ENCODE measurements around the gene LGR6. TPM values are rescaled to one million over a fixed set of nuclear protein-coding genes. Genes with fewer than 3 reads are reported as not detected.
"Not testable (repeated sequence)": the region's sequence is repeated elsewhere in the genome, so short reads cannot be mapped to it uniquely, and the experiment has no call there.

LGR6 gene
- total RNA-seq, 1 experiment from 2014 or later: 0.23 TPM

- DNase-seq (ENCODE audit: low read depth): no peak
Observed at GRCh38 chr1:202333861-202334260, 140.3 kb downstream of the LGR6 start.

GRCh38 chr1:202343652-202344349 lies 150.2 kb downstream of the LGR6 start:
- DNase-seq (ENCODE audit: low read depth): peak; percentile 42

GRCh38 chr1:202348005-202348508 lies 154.5 kb downstream of the LGR6 start:
- no peak for DNase-seq (ENCODE audit: low read depth)

GRCh38 chr1:202348509-202349205 lies 155.1 kb downstream of the LGR6 start, which contains the start of gene PPP1R12B:
Gene PPP1R12B (plus strand): TSS chr1:202348699. CDS start chr1:202348852, 153 bp downstream.
- DNase-seq (ENCODE audit: low read depth): peak; percentile 99

GRCh38 chr1:202349206-202349928 lies 155.8 kb downstream of the LGR6 start:
- peak; percentile 11 for DNase-seq (ENCODE audit: low read depth)

GRCh38 chr1:202351725-202352124 lies 158.1 kb downstream of the LGR6 start:
- DNase-seq (ENCODE audit: low read depth): peak; percentile 33

GRCh38 chr1:202352583-202353197 lies 159.1 kb downstream of the LGR6 start:
- not testable (repeated sequence) for DNase-seq (ENCODE audit: low read depth)

- no peak for DNase-seq (ENCODE audit: low read depth)
Observed at GRCh38 chr1:202355944-202356553, 162.4 kb downstream of the LGR6 start.

- no peak for DNase-seq (ENCODE audit: low read depth)
Observed at GRCh38 chr1:202357506-202357905, 163.9 kb downstream of the LGR6 start.

GRCh38 chr1:202361224-202361623 lies 167.6 kb downstream of the LGR6 start:
- DNase-seq (ENCODE audit: low read depth): no peak

- no peak for DNase-seq (ENCODE audit: low read depth)
Observed at GRCh38 chr1:202361701-202362100, 168.1 kb downstream of the LGR6 start.

- no peak for DNase-seq (ENCODE audit: low read depth)
Observed at GRCh38 chr1:202362212-202362611, 168.6 kb downstream of the LGR6 start.

GRCh38 chr1:202365092-202365815 lies 171.7 kb downstream of the LGR6 start:
- DNase-seq (ENCODE audit: low read depth): peak; percentile 47

GRCh38 chr1:202367271-202367670 lies 173.7 kb downstream of the LGR6 start:
- no peak for DNase-seq (ENCODE audit: low read depth)

Other genes with a start within 250 kb of the LGR6 start
- not detected in 2 replicates for gene LMOD1, start 247.3 kb upstream of the LGR6 start, total RNA-seq (2014; rRNA removed; shearing (Covaris generic))
- 88.3 and 98.3 TPM in 2 replicates for gene TIMM17A, start 238.3 kb upstream of the LGR6 start, total RNA-seq (2014; rRNA removed; shearing (Covaris generic))
- gene RNPEP, start 211.2 kb upstream of the LGR6 start, total RNA-seq (2014; rRNA removed; shearing (Covaris generic)): 74.0 and 85.9 TPM in 2 replicates
- 7.0 and 9.9 TPM in 2 replicates for gene ELF3, start 183.2 kb upstream of the LGR6 start, total RNA-seq (2014; rRNA removed; shearing (Covaris generic))
- gene GPR37L1, start 70.9 kb upstream of the LGR6 start, total RNA-seq (2014; rRNA removed; shearing (Covaris generic)): under 0.01 and 0.06 TPM in 2 replicates
- 21.9 and 29.0 TPM in 2 replicates for gene ARL8A, start 49.1 kb upstream of the LGR6 start, total RNA-seq (2014; rRNA removed; shearing (Covaris generic))
- 1.3 and 1.5 TPM in 2 replicates for gene PTPN7, start 33.2 kb upstream of the LGR6 start, total RNA-seq (2014; rRNA removed; shearing (Covaris generic))
- 182 and 196 TPM in 2 replicates for gene UBE2T, start 148.1 kb downstream of the LGR6 start, total RNA-seq (2014; rRNA removed; shearing (Covaris generic))
- 8.4 and 12.5 TPM in 2 replicates for gene PPP1R12B, start 154.9 kb downstream of the LGR6 start, total RNA-seq (2014; rRNA removed; shearing (Covaris generic))

Data from Daoy (cell line).